Stomach (tissue), 9 donors: ENCODE data around the gene BATF. TPM values are rescaled to one million over a fixed set of nuclear protein-coding genes. Genes with fewer than 3 reads are reported as not detected.

Experiments used
- DNase-seq, 2 donors: peaks; one replicate each; pipeline versions ENCODE4 v3.0.0 to v3.0.0-alpha.2; 2013 to 2019
- H3K27ac ChIP-seq, 5 donors: fragments of 200-600 bp in 4 of 5; sonication (generic) in 4 of 5; one replicate each; pipeline ENCODE4 v1.5.1; 2013 to 2019; ENCODE audit warnings: mild to moderate bottlenecking in 1 of 5, moderate library complexity in 1 of 5
- H3K27me3 ChIP-seq, 3 donors: fragments of 200-600 bp; sonication (generic); one replicate each; pipeline ENCODE4 v1.5.1; 2017 to 2019; ENCODE audit warnings: mixed run types in 1 of 3
- H3K36me3 ChIP-seq, 4 donors: fragments of 200-600 bp; sonication (generic); 1 replicate in 3 of 4; 2 replicates in 1 of 4; pipeline ENCODE4 v1.5.1; 2016 to 2019
- H3K4me1 ChIP-seq, 4 donors: fragments of 200-600 bp; sonication (generic); one replicate each; pipeline ENCODE4 v1.5.1; 2016 to 2019
- H3K4me3 ChIP-seq, 4 donors: fragments of 200-600 bp; sonication (generic) in 3 of 4; one replicate each; pipeline ENCODE4 v1.5.1; 2016 to 2019; ENCODE audit warnings: mild to moderate bottlenecking in 1 of 4
- H3K9me3 ChIP-seq, 4 donors: fragments of 200-600 bp; sonication (generic); one replicate each; pipeline ENCODE4 v1.5.1; 2016 to 2019
- EP300 ChIP-seq: sonication (generic); formaldehyde crosslinking; IDR thresholded peaks from one replicate; pipeline ENCODE4 v1.6.1; 2017; ENCODE audit warnings: antibody characterized with exemption
- POLR2A ChIP-seq, 4 donors: fragments of 450-650 bp; IDR thresholded peaks; one replicate each; pipeline ENCODE4 v1.6.1; 2016; ENCODE audit warnings: antibody characterized with exemption in 4 of 4, control low read depth in 2 of 4, mild to moderate bottlenecking in 1 of 4, moderate library complexity in 1 of 4
- POLR2AphosphoS5 ChIP-seq, 3 donors: sonication (generic); formaldehyde crosslinking; IDR thresholded peaks; one replicate each; pipeline ENCODE4 v1.6.1; 2016; ENCODE audit warnings: antibody characterized with exemption in 3 of 3
- WGBS, 5 donors: extraction: QIAGEN DNeasy Blood & Tissue Kit in 3 of 5; methylation state at CpG; one replicate each; pipeline versions ENCODE4 v1.1.5 to v1.1.7; 2013 to 2018; 5-methylcytosine and 5-hydroxymethylcytosine counted together
- intact Hi-C: fragments of 100-400 bp; cut with DNase I; formaldehyde crosslinking; loops from one replicate; pipeline ENCODE4 v1.15.1; 2023; ENCODE audit warnings: low total_unique reads
- polyA plus RNA-seq, 3 donors: library from polyadenylated mRNA; stranded (reverse); fragments of 200-250 nt; gene quantifications; one replicate each; pipeline ENCODE4 v1.2.3, GENCODE V29; 2013
- total RNA-seq, 5 donors: library from RNA; depleted of rRNA; stranded (reverse); fragments of >200 nt; gene quantifications; one replicate each; pipeline versions ENCODE4 v1.1.0 to v1.2.3, GENCODE V29; 2014 to 2016
- TF ChIP-seq, protein P1 (sequence below), 7 experiments: fragments of 450-650 bp in 4 of 7; fragments of 200-600 bp in 3 of 7; sonication (generic) in 3 of 7; IDR thresholded peaks; one replicate each; pipeline ENCODE4 v1.5.1; 2016 to 2019; ENCODE audit warnings: antibody characterized with exemption in 7 of 7, control low read depth in 2 of 7, mild to moderate bottlenecking in 1 of 7
- donor health status: healthy with polysubstance abuse.
- donor health status: Bipolar disorder and iron deficiency.
- donor health status: healthy.

Gene BATF
- total and polyA plus RNA-seq, 8 donors: 1.3 to 17.7 (median 7.4) TPM; not detected in 2

DNA sequence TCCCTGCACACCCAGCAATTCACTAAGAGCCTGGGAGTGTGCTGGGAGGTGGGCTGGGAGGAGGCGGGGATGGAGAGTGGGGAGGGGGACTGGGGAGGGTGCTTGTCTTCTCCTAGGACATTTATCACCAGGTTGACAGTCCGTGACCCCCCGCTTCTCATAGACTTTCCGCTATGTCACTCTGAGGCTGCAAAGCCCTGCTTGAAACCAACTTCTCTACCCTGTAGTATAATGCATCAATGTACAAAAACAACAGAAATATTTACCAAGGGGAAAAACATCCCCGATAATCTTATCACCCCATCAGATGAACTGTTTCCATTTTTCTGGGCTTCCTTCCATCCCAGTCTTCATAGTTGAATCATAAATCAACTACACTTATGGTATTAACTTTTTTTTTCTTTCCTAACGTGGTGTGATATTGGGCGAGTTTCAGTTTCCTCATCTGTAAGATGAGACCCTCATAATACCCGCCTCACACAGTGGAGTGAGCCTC, 28.6 kb upstream of the BATF start:
- no peaks in the 10 kb centered on the region for H3K9me3 ChIP-seq
- no peak overlapping the region for H3K4me3 ChIP-seq
- intact Hi-C loops: loop anchor here (5.0 kb wide), 1 partner anchor 186 kb away; no protein-coding TSS in a partner anchor
- no peaks in the 10 kb centered on the region for H3K27me3 ChIP-seq
- no peak overlapping the region for H3K27ac ChIP-seq
- peaks cover 0 to 6% (median 0%) of the 10 kb centered on the region in 4 donors for H3K4me1 ChIP-seq
- TF ChIP-seq EP300: no peak
- TF ChIP-seq POLR2A (IDR thresholded peaks at IDR 0.05): no peak
- TF ChIP-seq, protein P1, sequence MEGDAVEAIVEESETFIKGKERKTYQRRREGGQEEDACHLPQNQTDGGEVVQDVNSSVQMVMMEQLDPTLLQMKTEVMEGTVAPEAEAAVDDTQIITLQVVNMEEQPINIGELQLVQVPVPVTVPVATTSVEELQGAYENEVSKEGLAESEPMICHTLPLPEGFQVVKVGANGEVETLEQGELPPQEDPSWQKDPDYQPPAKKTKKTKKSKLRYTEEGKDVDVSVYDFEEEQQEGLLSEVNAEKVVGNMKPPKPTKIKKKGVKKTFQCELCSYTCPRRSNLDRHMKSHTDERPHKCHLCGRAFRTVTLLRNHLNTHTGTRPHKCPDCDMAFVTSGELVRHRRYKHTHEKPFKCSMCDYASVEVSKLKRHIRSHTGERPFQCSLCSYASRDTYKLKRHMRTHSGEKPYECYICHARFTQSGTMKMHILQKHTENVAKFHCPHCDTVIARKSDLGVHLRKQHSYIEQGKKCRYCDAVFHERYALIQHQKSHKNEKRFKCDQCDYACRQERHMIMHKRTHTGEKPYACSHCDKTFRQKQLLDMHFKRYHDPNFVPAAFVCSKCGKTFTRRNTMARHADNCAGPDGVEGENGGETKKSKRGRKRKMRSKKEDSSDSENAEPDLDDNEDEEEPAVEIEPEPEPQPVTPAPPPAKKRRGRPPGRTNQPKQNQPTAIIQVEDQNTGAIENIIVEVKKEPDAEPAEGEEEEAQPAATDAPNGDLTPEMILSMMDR (IDR thresholded peaks at IDR 0.05): no peak
- TF ChIP-seq POLR2AphosphoS5 (IDR thresholded peaks at IDR 0.05): no peak
- no peaks in the 10 kb centered on the region for H3K36me3 ChIP-seq
- no peak for DNase-seq
- WGBS, 5 donors: 63 to 68% (median 68%) methylated on average over 8 of the region's 8 CpGs

DNA sequence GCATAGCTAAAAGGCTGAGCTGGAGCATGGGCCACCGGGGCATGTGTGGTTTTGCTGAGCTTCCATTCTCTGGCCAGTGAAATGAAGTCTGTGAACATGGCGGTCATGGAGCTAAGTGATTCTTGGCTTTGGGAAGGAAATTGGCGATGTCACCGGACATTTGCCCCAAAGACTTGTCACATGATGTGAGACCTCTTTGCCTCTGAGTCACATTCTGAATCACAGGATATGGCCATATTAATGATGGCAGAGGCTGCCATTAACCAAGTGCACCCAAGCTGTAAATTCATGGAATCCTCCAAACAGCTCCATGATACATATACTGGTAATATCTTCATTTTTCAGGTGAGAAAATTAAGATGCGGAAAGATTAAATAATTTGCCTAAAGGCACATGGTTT, 27.4 kb upstream of the BATF start:
- Histone ChIP-seq H3K27ac (no peak overlapping the region), H3K9me3 (no peaks in the 10 kb centered on the region), H3K4me1 (no peaks in the 10 kb centered on the region), H3K4me3 (no peak overlapping the region), H3K36me3 (no peaks in the 10 kb centered on the region), H3K27me3 (no peaks in the 10 kb centered on the region)
- intact Hi-C loops: loop anchor here (5.0 kb wide), 1 partner anchor 188 kb away; no protein-coding TSS in a partner anchor
- no peak for DNase-seq
- TF ChIP-seq EP300: no peak
- no peak for TF ChIP-seq POLR2A (IDR thresholded peaks at IDR 0.05)
- TF ChIP-seq POLR2AphosphoS5 (IDR thresholded peaks at IDR 0.05): no peak
- TF ChIP-seq, protein P1 (IDR thresholded peaks at IDR 0.05): no peak
- 90 to 97% (median 92%) methylated on average over 5 of the region's 5 CpGs for WGBS, 5 donors

DNA sequence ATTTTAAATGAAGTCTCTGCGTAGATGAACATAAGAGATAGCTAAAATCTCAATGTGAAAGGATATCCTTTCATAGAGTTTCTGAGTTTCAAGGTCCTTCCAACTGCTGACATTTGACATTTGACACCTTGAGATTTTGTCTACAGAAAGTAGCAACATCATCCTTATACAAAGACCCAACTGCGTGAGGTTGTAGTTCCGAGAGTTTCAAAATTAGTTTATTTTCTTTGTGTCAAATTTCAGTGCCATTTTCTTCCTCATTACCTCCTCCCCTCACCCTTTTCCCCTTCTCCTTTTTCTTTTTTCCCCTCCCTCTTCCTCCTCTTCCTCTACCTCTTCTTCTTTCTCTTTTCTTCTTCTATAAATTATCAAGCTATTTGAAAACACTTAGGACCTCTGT, 26.9 kb upstream of the BATF start:
- Histone ChIP-seq H3K27me3 (no peaks in the 10 kb centered on the region), H3K36me3 (no peaks in the 10 kb centered on the region), H3K4me1 (no peaks in the 10 kb centered on the region), H3K9me3 (no peaks in the 10 kb centered on the region), H3K27ac (no peak overlapping the region), H3K4me3 (no peak overlapping the region)
- DNase-seq: no peak
- intact Hi-C loops: no loop called here
- WGBS, 5 donors: 75 to 89% (median 84%) methylated on average over 3 of the region's 3 CpGs
- TF ChIP-seq, protein P1 (IDR thresholded peaks at IDR 0.05): no peak

DNA sequence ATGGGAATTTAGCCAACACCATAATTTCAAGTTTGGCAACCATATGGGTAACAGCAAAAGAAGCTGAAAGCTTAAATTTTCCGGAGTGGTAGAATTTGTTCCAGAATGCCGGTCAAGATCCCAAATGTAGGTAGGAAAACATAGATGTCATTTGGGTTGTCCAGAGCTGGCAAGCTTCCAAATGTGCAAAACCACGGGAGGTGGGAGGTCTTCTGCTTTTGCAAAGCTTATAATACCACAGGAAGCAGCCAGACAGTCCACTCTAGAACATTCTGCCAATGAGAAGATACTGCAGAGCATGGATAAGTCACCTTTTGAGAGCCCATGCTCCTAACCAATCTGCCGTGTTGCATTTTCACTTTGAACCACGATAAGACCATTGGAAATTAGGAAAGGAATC, 26.4 kb upstream of the BATF start:
- Histone ChIP-seq H3K27ac (no peak overlapping the region), H3K4me3 (no peak overlapping the region), H3K27me3 (no peaks in the 10 kb centered on the region), H3K4me1 (no peaks in the 10 kb centered on the region), H3K36me3 (no peaks in the 10 kb centered on the region), H3K9me3 (no peaks in the 10 kb centered on the region)
- 64 to 73% (median 72%) methylated on average over 5 of the region's 5 CpGs for WGBS, 5 donors
- intact Hi-C loops: no loop called here
- DNase-seq: no peak
- no peak for TF ChIP-seq POLR2A (IDR thresholded peaks at IDR 0.05)
- no peak for TF ChIP-seq POLR2AphosphoS5 (IDR thresholded peaks at IDR 0.05)
- TF ChIP-seq, protein P1 (IDR thresholded peaks at IDR 0.05): no peak
- no peak for TF ChIP-seq EP300
